Right lobe of liver (tissue), 6 donors: ENCODE results near the gene SERINC5. TPM values are rescaled to one million over a fixed set of nuclear protein-coding genes. Genes with fewer than 3 reads are reported as not detected.

ENCODE experiments used
- ATAC-seq, 4 donors: fragments of 200-7000 bp; cut with Tn5 transposase; one replicate each; pipeline ENCODE4 v1.9.1; 2020; ENCODE audit warnings: mild to moderate bottlenecking in 4 of 4, moderate library complexity in 4 of 4
- DNase-seq, 3 donors: peaks; one replicate each; pipeline ENCODE4 v3.0.0-alpha.2; 2020
- H3K27ac ChIP-seq, 3 donors: fragments of 200-600 bp; one replicate each; pipeline ENCODE4 v1.8.0; 2022
- H3K27me3 ChIP-seq, 2 donors: fragments of 200-600 bp; one replicate each; pipeline ENCODE4 v1.8.0; 2022
- H3K36me3 ChIP-seq, 4 donors: fragments of 200-600 bp; sonication (generic) in 1 of 4; one replicate each; pipeline versions ENCODE4 v1.5.1 to v1.8.0; 2017 to 2022; ENCODE audit warnings: control low read depth in 1 of 4
- H3K4me1 ChIP-seq, 4 donors: fragments of 200-600 bp; sonication (generic) in 1 of 4; one replicate each; pipeline versions ENCODE4 v1.5.1 to v1.8.0; 2017 to 2022; ENCODE audit warnings: control low read depth in 1 of 4
- H3K4me3 ChIP-seq, 3 donors: fragments of 200-600 bp; one replicate each; pipeline ENCODE4 v1.8.0; 2022
- H3K9me3 ChIP-seq, 4 donors: fragments of 200-600 bp; sonication (generic) in 1 of 4; one replicate each; pipeline versions ENCODE4 v1.5.1 to v1.8.0; 2017 to 2022; ENCODE audit warnings: control low read depth in 1 of 4
- CTCF ChIP-seq, 4 donors: fragments of 200-600 bp in 3 of 4; fragments of 450-650 bp in 1 of 4; IDR thresholded peaks; one replicate each; pipeline versions ENCODE4 v1.5.1 to v1.8.0; 2016 to 2022; ENCODE audit warnings: antibody characterized with exemption in 4 of 4, mild to moderate bottlenecking in 2 of 4
- POLR2A ChIP-seq: fragments of 450-650 bp; IDR thresholded peaks from one replicate; pipeline ENCODE4 v1.6.1; 2017; ENCODE audit warnings: antibody characterized with exemption, mild to moderate bottlenecking
- WGBS: methylation state at CpG from one replicate; pipeline ENCODE4 v1.1.6; 2018; ENCODE audit warnings: low coverage, low lambda C conversion rate; ENCODE audit not compliant: insufficient coverage; ENCODE audit errors: missing lambda C conversion rate; 5-methylcytosine and 5-hydroxymethylcytosine counted together
- intact Hi-C, 2 donors: fragments of 100-400 bp; cut with DNase I; formaldehyde crosslinking; loops; one replicate each; pipeline versions ENCODE4 v1.11.2 to v1.14.1; 2022
- total RNA-seq, 6 experiments: library from RNA; depleted of rRNA in 2 of 6; stranded (reverse); fragments of >200 nt in 2 of 6; fragmentation: NEBNext Ultra II Directional in 3 of 6; extraction: Animal tissue kit (Norgen Biotek cat#: 25700) in 3 of 6; gene quantifications; one replicate each; pipeline versions ENCODE4 v1.1.0 to v1.2.4, GENCODE V29; 2016 to 2023
- donor health status: DM: no; HTN: yes; CAD: no.
- donor health status: DM: no; HTN: no; CAD: no.
- donor health status: DM: no; HTN: no; CAD: no.
- donor health status: DM: no; HTN: yes; CAD: no.
- donor health status: DM: no; HTN: yes; CAD: no.

The SERINC5 gene
- total RNA-seq, 6 experiments from 2014 or later: 30.1 to 82.1 (median 57.9) TPM

- TF ChIP-seq POLR2A: no peak
- no peak for TF ChIP-seq CTCF (IDR thresholded peaks at IDR 0.05)
- Histone ChIP-seq H3K4me3 (no peak overlapping the region), H3K36me3 (no peaks in the 10 kb centered on the region), H3K27ac (no peak overlapping the region), H3K9me3 (no peaks in the 10 kb centered on the region), H3K4me1 (no peaks in the 10 kb centered on the region), H3K27me3 (no peaks in the 10 kb centered on the region)
- no peak for DNase-seq
- 72% methylated on average over 6 of the region's 9 CpGs for WGBS
- intact Hi-C loops: no loop called here
- ATAC-seq: peak in 2 of 4 donors; percentile 21 to 44
Observed at GRCh38 chr5:80109646-80110478, 146.0 kb downstream of the SERINC5 start.

DNA sequence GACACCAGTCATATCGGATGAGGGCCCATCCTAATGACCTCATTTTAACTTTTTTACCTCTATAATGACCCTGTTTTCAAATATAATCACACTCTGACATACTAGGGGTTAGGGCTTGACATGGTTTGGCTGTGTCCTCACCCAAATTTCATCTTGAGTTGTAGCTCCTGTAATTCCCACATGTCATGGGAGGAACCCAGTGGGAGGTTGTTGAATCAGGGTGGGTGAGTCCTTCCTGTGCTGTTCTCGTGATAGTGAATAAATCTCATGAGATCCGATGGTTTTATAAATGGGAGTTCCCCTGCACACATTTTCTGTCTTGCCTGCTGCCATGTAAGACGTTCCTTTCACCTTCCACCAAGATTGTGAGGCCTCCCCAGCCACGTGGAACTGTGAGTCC is 148.9 kb downstream of the SERINC5 start:
- no peaks in the 10 kb centered on the region for H3K9me3 ChIP-seq
- DNase-seq (no peak), ATAC-seq (no peak)
- H3K4me1 ChIP-seq: no peaks in the 10 kb centered on the region
- WGBS: 85% methylated on average over 5 of the region's 5 CpGs
- H3K4me3 ChIP-seq: no peak overlapping the region
- H3K36me3 ChIP-seq: no peaks in the 10 kb centered on the region
- H3K27ac ChIP-seq: no peak overlapping the region
- TF ChIP-seq CTCF (IDR thresholded peaks at IDR 0.05) (no peak), POLR2A (no peak)
- intact Hi-C loops: no loop called here
- H3K27me3 ChIP-seq: no peaks in the 10 kb centered on the region

DNA sequence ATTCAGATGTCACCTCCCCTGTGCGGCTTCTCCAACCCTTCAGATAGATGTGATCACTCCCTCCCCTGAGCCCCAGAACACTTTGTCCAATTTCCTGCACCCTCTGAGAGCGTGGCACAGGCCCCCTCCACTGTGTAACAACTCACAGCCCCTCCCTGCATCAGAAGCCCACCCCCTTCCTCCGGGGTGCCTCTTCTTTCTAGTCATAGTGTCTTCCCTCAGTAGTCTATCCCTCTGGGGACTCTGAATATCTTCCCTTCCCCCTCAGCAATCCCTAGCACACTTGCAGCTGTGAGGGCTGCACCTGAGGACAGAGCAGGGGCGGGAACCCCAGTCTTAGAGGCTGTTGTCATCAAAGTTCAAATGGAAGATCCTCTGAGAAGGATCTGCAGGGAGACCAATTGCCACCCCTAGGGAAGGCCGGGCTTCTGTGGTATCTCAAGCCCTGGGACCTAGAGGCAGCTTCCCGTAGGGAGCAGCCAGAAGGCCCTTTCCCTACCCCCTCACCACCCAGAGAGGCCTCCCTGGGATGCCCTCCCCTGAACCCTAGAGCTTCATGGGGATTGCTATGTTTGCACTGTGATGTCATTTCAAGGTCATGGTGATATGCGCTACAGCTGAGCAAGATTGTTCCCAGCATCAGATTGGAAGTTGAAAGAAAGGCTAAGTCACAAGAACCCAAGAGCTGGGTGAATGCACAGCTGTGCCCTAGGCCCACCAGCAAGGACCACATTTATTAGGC is 150.0 kb downstream of the SERINC5 start:
- peak; percentile 9 to 79 (median 42) for ATAC-seq
- no peak overlapping the region for H3K4me3 ChIP-seq
- no peaks in the 10 kb centered on the region for H3K27me3 ChIP-seq
- H3K9me3 ChIP-seq: no peaks in the 10 kb centered on the region
- WGBS: 77% methylated on average over 4 of the region's 7 CpGs
- no peak for DNase-seq
- no peaks in the 10 kb centered on the region for H3K36me3 ChIP-seq
- TF ChIP-seq CTCF (IDR thresholded peaks at IDR 0.05) (no peak), POLR2A (no peak)
- H3K27ac ChIP-seq: no peak overlapping the region
- H3K4me1 ChIP-seq: no peaks in the 10 kb centered on the region
- intact Hi-C loops: no loop called here

DNA sequence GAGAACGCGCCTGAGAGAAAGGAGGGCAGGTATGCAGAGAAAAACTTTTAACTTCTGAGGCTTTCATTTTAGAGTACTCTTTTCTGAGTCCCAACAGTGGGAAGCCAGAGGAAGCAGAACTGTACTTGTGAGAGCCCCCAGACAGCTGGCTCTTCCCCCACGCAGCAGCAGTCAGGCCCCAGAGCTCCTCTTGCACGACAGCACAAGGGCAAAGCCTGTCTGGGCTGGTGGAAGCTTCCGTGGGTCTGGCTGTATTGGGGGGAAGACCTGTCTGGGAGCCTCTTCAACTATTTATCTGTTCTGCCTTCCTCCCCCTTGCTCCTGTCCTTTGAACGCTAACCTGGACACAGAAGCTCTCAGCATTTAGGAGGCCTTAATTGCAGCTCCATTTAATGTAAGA is 152.5 kb downstream of the SERINC5 start:
- DNase-seq: no peak
- WGBS: 87% methylated on average over 3 of the region's 6 CpGs
- intact Hi-C loops: no loop called here
- Histone ChIP-seq H3K27me3 (no peaks in the 10 kb centered on the region), H3K27ac (no peak overlapping the region), H3K36me3 (no peaks in the 10 kb centered on the region), H3K4me1 (no peaks in the 10 kb centered on the region), H3K9me3 (no peaks in the 10 kb centered on the region), H3K4me3 (no peak overlapping the region)
- no peak for ATAC-seq
- no peak for TF ChIP-seq CTCF (IDR thresholded peaks at IDR 0.05)
